GM12878 (cell line): ENCODE measurements around the gene RPA3.

Experiments
- MYC ChIP-seq: IDR thresholded peaks from 2 replicates; pipeline ENCODE4 v1.6.1; 2011; ENCODE audit warnings: mild to moderate bottlenecking, low read length, moderate library complexity, inconsistent platforms; ENCODE audit not compliant: insufficient read depth, insufficient replicate concordance, insufficient read length, severe bottlenecking
- RAD21 ChIP-seq: IDR thresholded peaks from 2 replicates; pipeline ENCODE4 v1.6.1; 2011; ENCODE audit warnings: mild to moderate bottlenecking, low read depth, low read length, moderate library complexity; ENCODE audit not compliant: insufficient read depth
- RELA ChIP-seq: fragments of 450-650 bp; IDR thresholded peaks from 2 replicates; pipeline ENCODE4 v1.8.0; 2014; ENCODE audit warnings: borderline replicate concordance; ENCODE audit not compliant: partially characterized antibody
- TF ChIP-seq, protein P1 (sequence below), 3 experiments: IDR thresholded peaks in 2 of 3; conservative IDR thresholded peaks in 1 of 3; 2 replicates each; pipeline ENCODE4 v1.5.1; 2011; ENCODE audit warnings: low read depth in 3 of 3, low read length in 3 of 3, mild to moderate bottlenecking in 3 of 3, control low read depth in 2 of 3, moderate library complexity in 2 of 3, inconsistent platforms in 1 of 3, mixed read lengths in 1 of 3; ENCODE audit not compliant: control insufficient read depth in 2 of 3, insufficient read depth in 1 of 3; ENCODE audit errors: extremely low read depth in 1 of 3
- TF ChIP-seq, protein P2 (sequence below): IDR thresholded peaks from 2 replicates; pipeline ENCODE4 v1.6.1; 2012; ENCODE audit warnings: improper control_type of control experiment, low read depth, low read length; ENCODE audit not compliant: insufficient replicate concordance

DNA sequence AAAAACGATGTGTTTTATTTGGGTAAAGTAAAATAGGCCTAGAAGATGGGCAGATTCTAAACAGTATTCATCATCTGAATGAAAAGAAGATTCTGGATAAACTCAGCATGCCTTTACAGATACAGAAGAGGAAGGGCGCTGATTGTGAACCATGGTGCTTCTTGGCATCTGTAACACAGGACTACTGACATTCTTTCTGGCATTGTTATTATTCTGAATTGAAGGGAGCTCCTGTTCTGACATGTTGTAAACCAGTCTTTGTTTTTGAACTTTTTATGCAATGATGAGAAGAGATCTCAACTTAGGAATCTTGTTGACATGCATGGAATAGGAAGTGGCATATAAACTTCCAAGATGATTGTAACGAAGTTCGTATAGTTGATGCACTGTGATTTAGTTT, 13.5 kb downstream of the RPA3 start:
- TF ChIP-seq RAD21 (no peak), MYC (no peak), RELA (no peak)
- TF ChIP-seq, protein P1, sequence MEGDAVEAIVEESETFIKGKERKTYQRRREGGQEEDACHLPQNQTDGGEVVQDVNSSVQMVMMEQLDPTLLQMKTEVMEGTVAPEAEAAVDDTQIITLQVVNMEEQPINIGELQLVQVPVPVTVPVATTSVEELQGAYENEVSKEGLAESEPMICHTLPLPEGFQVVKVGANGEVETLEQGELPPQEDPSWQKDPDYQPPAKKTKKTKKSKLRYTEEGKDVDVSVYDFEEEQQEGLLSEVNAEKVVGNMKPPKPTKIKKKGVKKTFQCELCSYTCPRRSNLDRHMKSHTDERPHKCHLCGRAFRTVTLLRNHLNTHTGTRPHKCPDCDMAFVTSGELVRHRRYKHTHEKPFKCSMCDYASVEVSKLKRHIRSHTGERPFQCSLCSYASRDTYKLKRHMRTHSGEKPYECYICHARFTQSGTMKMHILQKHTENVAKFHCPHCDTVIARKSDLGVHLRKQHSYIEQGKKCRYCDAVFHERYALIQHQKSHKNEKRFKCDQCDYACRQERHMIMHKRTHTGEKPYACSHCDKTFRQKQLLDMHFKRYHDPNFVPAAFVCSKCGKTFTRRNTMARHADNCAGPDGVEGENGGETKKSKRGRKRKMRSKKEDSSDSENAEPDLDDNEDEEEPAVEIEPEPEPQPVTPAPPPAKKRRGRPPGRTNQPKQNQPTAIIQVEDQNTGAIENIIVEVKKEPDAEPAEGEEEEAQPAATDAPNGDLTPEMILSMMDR (IDR thresholded peaks at IDR 0.05 in 2 of 3, conservative IDR thresholded peaks at IDR 0.05 in 1 of 3; ENCODE audit: control insufficient read depth in 2 of 3, extremely low read depth in 1 of 3, insufficient read depth in 1 of 3, low read depth in 3 of 3, low read length in 3 of 3) = no peak
- TF ChIP-seq, protein P2, sequence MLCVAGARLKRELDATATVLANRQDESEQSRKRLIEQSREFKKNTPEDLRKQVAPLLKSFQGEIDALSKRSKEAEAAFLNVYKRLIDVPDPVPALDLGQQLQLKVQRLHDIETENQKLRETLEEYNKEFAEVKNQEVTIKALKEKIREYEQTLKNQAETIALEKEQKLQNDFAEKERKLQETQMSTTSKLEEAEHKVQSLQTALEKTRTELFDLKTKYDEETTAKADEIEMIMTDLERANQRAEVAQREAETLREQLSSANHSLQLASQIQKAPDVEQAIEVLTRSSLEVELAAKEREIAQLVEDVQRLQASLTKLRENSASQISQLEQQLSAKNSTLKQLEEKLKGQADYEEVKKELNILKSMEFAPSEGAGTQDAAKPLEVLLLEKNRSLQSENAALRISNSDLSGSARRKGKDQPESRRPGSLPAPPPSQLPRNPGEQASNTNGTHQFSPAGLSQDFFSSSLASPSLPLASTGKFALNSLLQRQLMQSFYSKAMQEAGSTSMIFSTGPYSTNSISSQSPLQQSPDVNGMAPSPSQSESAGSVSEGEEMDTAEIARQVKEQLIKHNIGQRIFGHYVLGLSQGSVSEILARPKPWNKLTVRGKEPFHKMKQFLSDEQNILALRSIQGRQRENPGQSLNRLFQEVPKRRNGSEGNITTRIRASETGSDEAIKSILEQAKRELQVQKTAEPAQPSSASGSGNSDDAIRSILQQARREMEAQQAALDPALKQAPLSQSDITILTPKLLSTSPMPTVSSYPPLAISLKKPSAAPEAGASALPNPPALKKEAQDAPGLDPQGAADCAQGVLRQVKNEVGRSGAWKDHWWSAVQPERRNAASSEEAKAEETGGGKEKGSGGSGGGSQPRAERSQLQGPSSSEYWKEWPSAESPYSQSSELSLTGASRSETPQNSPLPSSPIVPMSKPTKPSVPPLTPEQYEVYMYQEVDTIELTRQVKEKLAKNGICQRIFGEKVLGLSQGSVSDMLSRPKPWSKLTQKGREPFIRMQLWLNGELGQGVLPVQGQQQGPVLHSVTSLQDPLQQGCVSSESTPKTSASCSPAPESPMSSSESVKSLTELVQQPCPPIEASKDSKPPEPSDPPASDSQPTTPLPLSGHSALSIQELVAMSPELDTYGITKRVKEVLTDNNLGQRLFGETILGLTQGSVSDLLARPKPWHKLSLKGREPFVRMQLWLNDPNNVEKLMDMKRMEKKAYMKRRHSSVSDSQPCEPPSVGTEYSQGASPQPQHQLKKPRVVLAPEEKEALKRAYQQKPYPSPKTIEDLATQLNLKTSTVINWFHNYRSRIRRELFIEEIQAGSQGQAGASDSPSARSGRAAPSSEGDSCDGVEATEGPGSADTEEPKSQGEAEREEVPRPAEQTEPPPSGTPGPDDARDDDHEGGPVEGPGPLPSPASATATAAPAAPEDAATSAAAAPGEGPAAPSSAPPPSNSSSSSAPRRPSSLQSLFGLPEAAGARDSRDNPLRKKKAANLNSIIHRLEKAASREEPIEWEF = no peak
